Measurements from ENCODE around the gene FAM24A.

Gene FAM24A

GRCh38 chr10:122953902-122954730, 43.7 kb downstream of the FAM24A start, which contains the start of gene C10orf88 (continued):
- TF ChIP-seq ZNF670 (tag by site-specific recombination; IDR thresholded peaks at IDR 0.05; ENCODE audit: low read depth) (no peak), ZNF521 (tag by site-specific recombination; IDR thresholded peaks at IDR 0.05) (no peak), ATF2 (tag by site-specific recombination; IDR thresholded peaks at IDR 0.05; ENCODE audit: low read depth) (no peak), ZNF138 (tag by site-specific recombination; IDR thresholded peaks at IDR 0.05; ENCODE audit: borderline replicate concordance) (no peak), ZNF37A (tag by site-specific recombination; IDR thresholded peaks at IDR 0.05) (0 out of 2 replicates have a peak, but pooled peaks have one; percentile 11), GLIS2 (tag by site-specific recombination; IDR thresholded peaks at IDR 0.05) (peak; percentile 50; the same call in 1 of the 2 replicates), ZNF280C (tag by site-specific recombination; IDR thresholded peaks at IDR 0.05) (peak; percentile 90; the same call in 1 of the 2 replicates), ZBTB20 (tag by site-specific recombination; IDR thresholded peaks at IDR 0.05) (peak; percentile 92), SCRT1 (tag by site-specific recombination; IDR thresholded peaks at IDR 0.05; ENCODE audit: borderline replicate concordance) (no peak), EGR2 (tag by site-specific recombination; IDR thresholded peaks at IDR 0.05; ENCODE audit: low read depth) (peak; percentile 41; the same call in 1 of the 2 replicates), OSR2 (tag by site-specific recombination; IDR thresholded peaks at IDR 0.05) (no peak), KLF17 (tag by site-specific recombination; IDR thresholded peaks at IDR 0.05) (peak; percentile 83; the same call in 1 of the 2 replicates), ZNF610 (tag by site-specific recombination; IDR thresholded peaks at IDR 0.05; ENCODE audit: borderline replicate concordance) (peak; percentile 63; the same call in 1 of the 2 replicates), ZNF335 (tag by site-specific recombination; conservative IDR thresholded peaks at IDR 0.05) (peak; percentile 91), ZNF311 (tag by site-specific recombination; IDR thresholded peaks at IDR 0.05; ENCODE audit: borderline replicate concordance) (no peak), ZNF366 (tag by site-specific recombination; conservative IDR thresholded peaks at IDR 0.05) (no peak), ZNF223 (tag by site-specific recombination; IDR thresholded peaks at IDR 0.05) (no peak), ZNF785 (tag by site-specific recombination; IDR thresholded peaks at IDR 0.05) (0 out of 2 replicates have a peak, but pooled peaks have one; percentile 42), IKZF3 (tag by site-specific recombination; IDR thresholded peaks at IDR 0.05) (no peak), ZEB2 (tag by site-specific recombination; IDR thresholded peaks at IDR 0.05) (peak; percentile 76; the same call in 1 of the 2 replicates), ZBTB1 (tag by site-specific recombination; IDR thresholded peaks at IDR 0.05) (no peak; the same call in 1 of the 2 replicates), ZNF776 (tag by site-specific recombination; IDR thresholded peaks at IDR 0.05; ENCODE audit: borderline replicate concordance) (no peak), ZNF394 (tag by site-specific recombination; IDR thresholded peaks at IDR 0.05; ENCODE audit: borderline replicate concordance) (peak; percentile 71; the same call in 1 of the 2 replicates), MEIS1 (CRISPR knock-in tag; IDR thresholded peaks at IDR 0.05; ENCODE audit: borderline replicate concordance) (no peak), ZNF658 (tag by site-specific recombination; IDR thresholded peaks at IDR 0.05) (no peak), ZNF174 (tag by site-specific recombination; IDR thresholded peaks at IDR 0.05) (no peak), ZNF121 (tag by site-specific recombination; IDR thresholded peaks at IDR 0.05) (no peak; the same call in 1 of the 2 replicates), ZNF623 (tag by site-specific recombination; IDR thresholded peaks at IDR 0.05) (no peak), YY1 (tag by site-specific recombination; IDR thresholded peaks at IDR 0.05) (peak; percentile 65), KLF16 (tag by site-specific recombination; IDR thresholded peaks at IDR 0.05) (peak; percentile 97), ZNF302 (tag by site-specific recombination; IDR thresholded peaks at IDR 0.05; ENCODE audit: low read depth) (no peak), CTCF (tag by site-specific recombination; IDR thresholded peaks at IDR 0.05) (peak; percentile 65; the same call in 1 of the 2 replicates), ZNF211 (tag by site-specific recombination; IDR thresholded peaks at IDR 0.05; ENCODE audit: low read depth) (no peak), TCF7L2 (IDR thresholded peaks at IDR 0.05; ENCODE audit: borderline replicate concordance, low read depth, low read length) (peak; percentile 85), WT1 (tag by site-specific recombination; IDR thresholded peaks at IDR 0.05) (no peak; the same call in 1 of the 2 replicates)
